NCI-H1417 treated with DMSO at 0.1 percent for 48 hours (cell line): ENCODE measurements around the gene SEMA6C.

ENCODE experiments used
- DNase-seq: peaks from one replicate; lab custom pipeline; 2025; lab: John Stamatoyannopoulos, UW

Gene SEMA6C

GRCh38 chr1:151158326-151158725 is 11.9 kb upstream of the SEMA6C start:
- no peak for DNase-seq

DNA sequence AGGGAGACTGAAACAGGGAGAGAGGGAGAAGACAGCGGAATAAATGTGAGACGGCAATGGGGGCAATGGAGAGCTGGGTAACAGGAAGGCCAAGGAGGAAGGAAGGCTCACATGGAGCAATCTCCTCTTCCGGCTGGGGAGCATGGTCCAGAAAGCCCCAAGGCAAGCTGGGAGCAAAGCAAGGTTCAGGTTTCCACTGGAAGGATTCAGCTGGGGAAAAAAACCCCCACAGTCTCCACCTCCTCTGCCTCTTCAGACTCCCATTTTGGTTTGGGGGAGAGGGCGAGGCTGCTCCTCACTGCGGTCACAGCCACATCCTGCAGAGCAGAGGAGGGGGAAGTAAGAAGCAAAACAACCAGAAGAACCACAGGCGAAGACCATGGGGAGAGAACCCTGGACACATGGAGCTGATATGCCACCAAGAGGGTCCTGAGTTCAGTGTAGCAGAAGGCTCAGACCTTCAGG is 10.7 kb upstream of the SEMA6C start:
- DNase-seq: no peak

DNA sequence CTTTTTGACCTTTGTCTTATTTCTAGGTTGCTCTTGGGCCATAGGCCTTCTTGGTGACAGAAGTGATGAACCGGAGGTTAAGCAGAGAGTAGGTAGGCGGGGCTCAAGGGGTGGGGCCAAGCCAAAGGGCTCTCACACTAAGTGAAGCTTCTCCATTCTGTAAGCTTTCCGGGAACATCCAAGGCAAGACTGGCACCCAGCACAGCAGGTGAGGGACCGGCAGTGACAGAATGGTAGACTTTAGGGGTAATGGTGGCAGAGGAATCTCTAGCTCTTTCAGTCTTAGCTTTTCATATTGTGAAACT is 10.0 kb upstream of the SEMA6C start, which contains the start of gene TNFAIP8L2:
Gene TNFAIP8L2 (plus strand): TSS at position 135 of the 305 bp plus-strand sequence. CDS start 2,049 bp downstream, outside the sequence.
- DNase-seq: no peak

- DNase-seq: no peak
Observed at GRCh38 chr1:151147665-151148064, 1.2 kb upstream of the SEMA6C start.

- DNase-seq: no peak
Observed at GRCh38 chr1:151147132-151147503, 687 bp upstream of the SEMA6C start.

- DNase-seq: no peak
Observed at GRCh38 chr1:151146072-151146411, 389 bp downstream of the SEMA6C start.

- DNase-seq: no peak
Observed at GRCh38 chr1:151145304-151146071, 943 bp downstream of the SEMA6C start.

DNA sequence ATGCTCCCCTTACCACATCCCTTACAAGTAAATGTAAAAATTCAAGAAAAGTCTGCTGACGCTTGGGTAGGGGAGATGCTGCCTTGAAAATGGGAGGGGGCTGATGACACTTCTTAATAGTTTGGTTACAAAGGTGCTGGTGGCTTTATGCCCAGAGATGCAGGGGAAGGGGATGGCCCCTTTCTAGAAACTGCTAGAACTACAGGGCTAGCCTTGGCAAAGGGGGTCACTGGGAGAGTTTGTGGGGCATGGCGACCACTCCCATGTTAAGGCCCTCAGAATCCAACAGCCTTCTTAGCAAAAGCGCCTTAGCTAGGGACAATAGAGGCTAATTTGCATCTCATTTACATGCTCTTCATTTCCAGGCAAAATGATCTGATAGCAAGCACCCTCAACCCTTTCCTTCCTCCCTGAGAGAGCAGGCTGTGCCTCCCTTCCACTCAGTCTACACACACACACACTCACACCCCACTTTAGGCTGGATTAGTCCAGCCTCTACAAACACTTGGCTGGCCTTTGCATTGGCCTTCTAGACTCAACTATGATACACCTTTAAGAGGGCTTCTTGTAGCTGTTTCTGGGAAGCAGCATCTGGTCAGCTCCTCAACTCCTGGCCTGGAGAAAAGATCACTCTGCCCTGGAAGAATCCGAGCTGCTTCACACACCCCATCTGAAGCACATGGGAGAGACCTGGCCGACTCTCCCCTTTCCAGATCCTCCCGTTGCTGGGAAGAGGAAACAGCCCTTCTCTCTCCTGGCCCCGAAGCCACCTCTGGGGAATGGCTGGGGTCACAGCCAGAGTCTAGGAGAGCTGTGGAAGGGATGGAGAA is 1.7 kb downstream of the SEMA6C start:
- no peak for DNase-seq

GRCh38 chr1:151143986-151144385 is 2.4 kb downstream of the SEMA6C start:
- no peak for DNase-seq

DNA sequence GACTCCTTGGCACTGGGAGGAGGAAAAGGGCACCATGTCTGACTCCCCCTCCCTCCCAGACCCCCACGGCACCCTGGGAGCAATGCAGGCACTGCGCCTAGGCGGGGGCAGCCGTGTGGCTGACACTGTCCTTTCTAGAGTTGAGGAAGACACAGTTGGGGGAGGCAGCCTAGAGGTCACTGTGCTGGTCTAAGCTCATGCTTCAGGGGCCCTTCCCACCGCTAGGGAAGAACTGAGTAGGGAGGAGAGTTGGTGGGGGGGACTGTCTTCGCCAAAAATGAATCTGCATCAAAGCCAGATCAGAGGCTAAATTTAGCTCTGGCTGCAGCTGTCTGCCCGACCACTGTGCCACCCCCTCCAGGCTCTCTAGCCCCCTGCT is 3.4 kb downstream of the SEMA6C start:
- DNase-seq: no peak

GRCh38 chr1:151142411-151143056 is 3.9 kb downstream of the SEMA6C start:
- DNase-seq: no peak

DNA sequence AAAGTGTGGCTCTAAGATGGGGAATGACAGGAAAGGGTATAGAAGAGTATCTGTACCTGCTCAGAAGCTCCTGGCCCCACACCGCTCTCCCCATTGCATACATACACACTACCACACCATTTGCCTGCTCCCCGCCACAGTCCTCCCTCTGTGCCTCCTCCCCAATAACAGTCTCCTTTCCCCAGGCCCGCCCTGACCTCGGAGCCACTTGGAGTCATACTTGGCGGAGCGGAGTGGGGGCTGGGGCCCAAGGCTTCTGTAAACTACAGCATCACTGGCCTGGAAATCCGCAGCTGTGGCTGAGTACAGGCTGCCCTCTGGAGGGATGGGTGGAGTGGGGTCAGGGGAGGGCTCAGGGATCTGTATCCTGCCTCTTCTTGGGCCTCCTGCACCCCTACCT is 8.6 kb downstream of the SEMA6C start:
- no peak for DNase-seq

GRCh38 chr1:151135433-151136385 is 10.7 kb downstream of the SEMA6C start:
- no peak for DNase-seq

GRCh38 chr1:151134991-151135390 is 11.4 kb downstream of the SEMA6C start:
- DNase-seq: no peak

- DNase-seq: no peak
Observed at GRCh38 chr1:151134396-151134795, 12.0 kb downstream of the SEMA6C start.

GRCh38 chr1:151133018-151133806 is 13.2 kb downstream of the SEMA6C start:
- no peak for DNase-seq

GRCh38 chr1:151132335-151133017 is 14.0 kb downstream of the SEMA6C start:
- DNase-seq: no peak

- no peak for DNase-seq
Observed at GRCh38 chr1:151131701-151132334, 14.6 kb downstream of the SEMA6C start.

GRCh38 chr1:151130987-151131586 is 15.3 kb downstream of the SEMA6C start:
- no peak for DNase-seq
